IPS-18a (cell line): ENCODE results near the gene BBLN.

Experiments used
- H3K27ac ChIP-seq: one replicate; pipeline ENCODE4 v1.5.1; 2013; ENCODE audit warnings: low read length
- H3K27me3 ChIP-seq: one replicate; pipeline ENCODE4 v1.6.1; 2013; ENCODE audit warnings: mild to moderate bottlenecking, low read length; ENCODE audit not compliant: control insufficient read depth, insufficient read depth
- H3K36me3 ChIP-seq: one replicate; pipeline ENCODE4 v1.6.1; 2013; ENCODE audit warnings: low read depth, low read length; ENCODE audit not compliant: control insufficient read depth
- H3K4me1 ChIP-seq: one replicate; pipeline ENCODE4 v1.6.1; 2013; ENCODE audit warnings: low read depth, low read length; ENCODE audit not compliant: control insufficient read depth
- H3K4me3 ChIP-seq: one replicate; pipeline ENCODE4 v1.5.1; 2013; ENCODE audit warnings: low read length
- H3K9ac ChIP-seq: one replicate; pipeline ENCODE4 v1.6.1; 2013; ENCODE audit warnings: mild to moderate bottlenecking, low read length, moderate library complexity
- H3K9me3 ChIP-seq: one replicate; pipeline ENCODE4 v1.6.1; 2013; ENCODE audit warnings: low read depth, low read length; ENCODE audit not compliant: control insufficient read depth

Gene BBLN

GRCh38 chr9:128191406-128192046 lies 31.5 kb downstream of the BBLN start, which contains the start of gene CIZ1:
TSS of gene CIZ1 (minus strand) at chr9:128191572. CDS start at chr9:128190857, 715 bp downstream.
- no peak within 1 kb of the TSS for H3K27ac ChIP-seq

GRCh38 chr9:128192601-128193371 lies 32.7 kb downstream of the BBLN start:
- Histone ChIP-seq H3K27me3 (no peaks in the 10 kb centered on the region), H3K9me3 (no peaks in the 10 kb centered on the region), H3K27ac (no peak overlapping the region), H3K36me3 (peaks cover 11% of the 10 kb centered on the region), H3K4me1 (no peaks in the 10 kb centered on the region), H3K9ac (no peak overlapping the region), H3K4me3 (no peak overlapping the region)

More at GRCh38 chr9:128191406-128192046, 31.5 kb downstream of the BBLN start, which contains the start of gene CIZ1:
- no peaks in the 10 kb centered on the region for H3K27me3 ChIP-seq
- H3K36me3 ChIP-seq: peaks cover 17% of the 10 kb centered on the region
- H3K9ac ChIP-seq: peak within 1 kb of the TSS; percentile 79
- no peaks in the 10 kb centered on the region for H3K9me3 ChIP-seq
- peak within 1 kb of the TSS; percentile 85 for H3K4me3 ChIP-seq
- no peaks in the 10 kb centered on the region for H3K4me1 ChIP-seq

- no peak overlapping the region for H3K4me3 ChIP-seq
- H3K9me3 ChIP-seq: no peaks in the 10 kb centered on the region
- no peaks in the 10 kb centered on the region for H3K4me1 ChIP-seq
- H3K27ac ChIP-seq: no peak overlapping the region
- no peak overlapping the region for H3K9ac ChIP-seq
- H3K36me3 ChIP-seq: peaks cover 8% of the 10 kb centered on the region
- H3K27me3 ChIP-seq: no peaks in the 10 kb centered on the region
These were observed 33.5 kb downstream of the BBLN start for GRCh38 chr9:128193469-128194096.

DNA sequence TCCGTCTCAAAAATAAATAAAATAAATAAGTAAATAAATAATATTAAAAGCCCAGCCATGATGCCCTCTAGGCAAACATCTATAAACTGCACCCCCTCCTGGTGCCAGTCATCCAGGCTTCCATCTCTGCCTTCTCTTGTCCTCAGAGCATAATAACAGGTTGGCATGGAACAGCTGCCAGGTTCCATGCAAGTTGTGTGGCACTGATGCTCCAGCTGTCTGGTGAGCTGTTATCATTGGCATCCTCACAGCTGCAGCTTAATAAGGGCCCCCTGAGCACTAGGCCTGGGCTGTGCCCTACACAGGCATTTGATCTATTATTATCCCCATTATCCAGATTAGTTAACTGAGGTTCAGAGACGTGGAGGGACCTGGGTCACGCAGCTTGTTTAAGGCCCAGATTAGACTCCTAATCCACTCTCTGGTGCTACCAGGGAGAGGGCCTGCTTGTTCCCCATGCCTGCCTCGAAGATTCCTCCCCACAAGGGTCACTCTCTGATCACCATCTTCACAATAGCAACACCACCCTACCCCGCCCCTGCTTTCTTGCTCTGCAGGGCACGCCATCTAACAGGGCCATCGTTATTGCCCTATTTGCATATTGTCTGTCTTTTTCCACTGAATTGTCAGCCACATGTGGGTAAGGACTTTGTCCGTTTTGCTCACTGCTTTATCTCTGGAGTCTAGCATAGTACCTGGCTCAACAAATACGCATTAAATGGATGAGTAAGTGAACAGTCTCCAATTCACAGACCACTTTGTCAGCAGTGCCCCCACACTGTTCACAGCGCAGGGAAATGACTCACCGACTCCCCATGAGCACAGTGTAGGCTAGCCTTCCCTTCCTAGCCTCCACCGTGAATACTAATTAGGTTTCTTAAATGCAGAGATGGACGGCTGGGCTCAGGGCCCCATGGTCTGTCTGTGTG lies 41.6 kb downstream of the BBLN start:
- Histone ChIP-seq H3K9ac (no peak overlapping the region), H3K9me3 (no peaks in the 10 kb centered on the region), H3K27ac (no peak overlapping the region), H3K36me3 (no peaks in the 10 kb centered on the region), H3K4me3 (no peak overlapping the region), H3K4me1 (peaks cover 14% of the 10 kb centered on the region), H3K27me3 (no peaks in the 10 kb centered on the region)

GRCh38 chr9:128202648-128203023 lies 42.6 kb downstream of the BBLN start:
- no peak overlapping the region for H3K9ac ChIP-seq
- peak overlapping the region; percentile 85 for H3K4me3 ChIP-seq
- peaks cover 14% of the 10 kb centered on the region for H3K4me1 ChIP-seq

DNA sequence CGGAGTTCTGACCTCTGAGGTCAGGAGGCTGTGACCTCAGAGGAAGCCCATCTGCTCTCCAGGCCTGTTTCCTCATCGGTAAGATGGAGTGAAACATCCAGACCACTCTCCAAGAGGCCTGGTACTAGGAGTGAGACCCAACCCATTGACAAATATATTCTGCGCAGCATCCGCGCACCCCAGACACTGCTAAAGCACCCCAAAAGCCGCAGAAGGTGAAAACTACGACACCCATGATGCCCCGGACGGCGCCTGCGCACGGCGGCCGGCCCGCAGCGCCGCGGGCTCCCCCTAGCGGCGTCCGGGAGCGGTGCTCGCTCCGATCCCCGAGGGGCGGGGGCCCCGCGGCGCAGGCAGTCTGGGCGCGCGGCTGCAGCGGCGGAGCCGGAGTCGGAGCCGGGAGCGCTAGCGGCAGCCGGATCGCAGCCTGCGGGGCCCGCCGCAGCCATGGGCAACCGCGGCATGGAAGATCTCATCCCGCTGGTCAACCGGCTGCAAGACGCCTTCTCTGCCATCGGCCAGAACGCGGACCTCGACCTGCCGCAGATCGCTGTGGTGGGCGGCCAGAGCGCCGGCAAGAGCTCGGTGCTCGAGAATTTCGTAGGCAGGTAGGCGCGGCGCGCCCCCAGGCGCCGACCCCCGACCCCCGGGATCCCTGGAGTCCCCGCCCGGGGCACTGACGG lies 43.1 kb downstream of the BBLN start, which contains the start of gene DNM1:
TSS of gene DNM1 (plus strand) at position 356 of the 683 bp plus-strand sequence. CDS start at position 448, 92 bp downstream.
- Histone ChIP-seq H3K27ac (no peak within 1 kb of the TSS), H3K4me3 (peak within 1 kb of the TSS; percentile 85), H3K36me3 (no peaks in the 10 kb centered on the region), H3K9ac (peak within 1 kb of the TSS; percentile 72), H3K9me3 (no peaks in the 10 kb centered on the region), H3K27me3 (no peaks in the 10 kb centered on the region), H3K4me1 (peaks cover 14% of the 10 kb centered on the region)

More at GRCh38 chr9:128202648-128203023, 42.6 kb downstream of the BBLN start:
- no peaks in the 10 kb centered on the region for H3K36me3 ChIP-seq
- H3K9me3 ChIP-seq: no peaks in the 10 kb centered on the region
- no peak overlapping the region for H3K27ac ChIP-seq
- H3K27me3 ChIP-seq: no peaks in the 10 kb centered on the region

- no peak overlapping the region for H3K27ac ChIP-seq
- H3K9me3 ChIP-seq: no peaks in the 10 kb centered on the region
- H3K4me3 ChIP-seq: peak overlapping the region; percentile 85
- H3K4me1 ChIP-seq: peaks cover 14% of the 10 kb centered on the region
- no peaks in the 10 kb centered on the region for H3K27me3 ChIP-seq
- peak overlapping the region; percentile 72 for H3K9ac ChIP-seq
- no peaks in the 10 kb centered on the region for H3K36me3 ChIP-seq
These were observed 43.9 kb downstream of the BBLN start for GRCh38 chr9:128203707-128204551.

DNA sequence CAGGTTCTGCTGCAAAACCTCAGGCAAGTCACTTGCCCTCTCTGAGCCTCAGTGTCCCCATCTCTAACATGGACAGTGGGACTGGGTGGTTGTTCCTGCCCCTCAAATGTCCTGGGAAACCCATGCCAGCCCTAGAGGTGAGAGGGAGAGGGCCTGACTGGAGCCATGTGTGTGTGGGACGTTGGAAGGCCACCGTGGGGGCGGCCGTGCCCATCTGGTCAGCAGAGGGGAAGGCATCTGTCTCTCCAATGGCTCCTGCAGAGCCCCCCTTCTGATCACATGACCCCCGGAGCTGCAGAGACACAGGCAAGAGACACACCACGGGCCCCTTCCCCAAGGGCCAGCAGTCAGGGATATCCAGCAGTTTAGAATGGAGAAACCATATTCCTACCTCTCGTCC lies 44.8 kb downstream of the BBLN start:
- no peaks in the 10 kb centered on the region for H3K9me3 ChIP-seq
- H3K4me3 ChIP-seq: peak overlapping the region; percentile 85
- peaks cover 14% of the 10 kb centered on the region for H3K4me1 ChIP-seq
- H3K9ac ChIP-seq: peak overlapping the region; percentile 72
- H3K27me3 ChIP-seq: no peaks in the 10 kb centered on the region
- H3K27ac ChIP-seq: no peak overlapping the region
- H3K36me3 ChIP-seq: no peaks in the 10 kb centered on the region

DNA sequence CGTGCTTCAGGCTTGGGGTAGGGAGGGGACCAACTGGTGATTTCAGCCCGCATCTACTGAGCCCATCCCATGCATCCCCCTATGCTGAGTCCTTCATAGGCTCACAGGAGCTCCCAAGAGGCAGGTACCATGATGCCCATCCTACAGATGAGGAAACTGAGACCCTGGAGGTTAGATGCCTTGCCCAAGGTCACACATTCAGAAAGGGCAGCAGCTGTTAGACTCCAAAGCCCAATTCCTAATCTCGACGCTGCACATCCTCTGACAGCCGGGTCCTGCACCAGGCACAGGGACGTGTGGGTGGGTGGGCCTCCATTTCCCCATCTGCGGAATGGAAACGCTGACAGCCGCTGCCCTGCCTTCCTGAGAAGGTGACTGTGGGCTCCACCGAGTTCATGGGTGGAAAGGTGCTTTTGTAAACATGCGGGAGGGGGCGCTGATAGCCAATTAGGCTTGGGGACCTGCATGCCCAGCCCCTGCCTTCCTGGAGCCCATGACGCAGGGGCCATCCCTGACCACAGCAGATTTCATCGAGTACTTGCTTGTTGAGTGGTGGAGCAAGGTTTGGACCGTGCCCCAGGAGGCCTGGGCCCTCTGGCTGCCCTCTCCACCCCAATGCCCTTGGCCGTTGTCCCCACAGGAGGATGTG lies 45.4 kb downstream of the BBLN start:
- Histone ChIP-seq H3K27ac (no peak overlapping the region), H3K4me1 (peaks cover 14% of the 10 kb centered on the region), H3K9ac (peak overlapping the region; percentile 72)

More for the DNA sequence above, 45.4 kb downstream of the BBLN start:
- H3K36me3 ChIP-seq: no peaks in the 10 kb centered on the region
- no peaks in the 10 kb centered on the region for H3K27me3 ChIP-seq
- no peak overlapping the region for H3K4me3 ChIP-seq
- H3K9me3 ChIP-seq: no peaks in the 10 kb centered on the region
